NCI-H1092 (cell line): Measurements from ENCODE around the gene IGF1.

Experiments
- DNase-seq: peaks from one replicate; lab custom pipeline; 2025; lab: John Stamatoyannopoulos, UW

Gene IGF1

GRCh38 chr12:102426599-102427542 is 53.5 kb downstream of the IGF1 start:
- DNase-seq, result no peak

- DNase-seq, result no peak
These were observed 55.0 kb downstream of the IGF1 start for GRCh38 chr12:102425109-102426039.

DNA sequence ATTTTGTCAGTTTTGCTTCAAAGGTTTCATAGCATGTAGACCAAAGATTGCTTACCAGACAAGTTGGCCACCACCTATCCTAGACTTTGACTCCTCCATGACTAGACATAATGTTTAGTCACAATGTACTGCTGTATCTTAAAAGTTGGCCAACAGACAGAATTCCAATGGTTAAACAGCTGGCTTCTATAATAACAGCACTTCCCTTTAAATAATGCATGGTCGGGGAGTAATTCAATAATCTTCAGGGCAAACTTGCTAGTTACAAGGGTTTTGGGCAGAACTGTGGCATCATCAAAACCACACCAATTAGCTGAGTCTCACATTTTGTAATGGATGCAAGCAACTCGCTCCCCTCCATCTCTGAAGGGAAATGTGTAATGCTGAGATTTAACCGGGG is 56.9 kb downstream of the IGF1 start:
- DNase-seq, result no peak

DNA sequence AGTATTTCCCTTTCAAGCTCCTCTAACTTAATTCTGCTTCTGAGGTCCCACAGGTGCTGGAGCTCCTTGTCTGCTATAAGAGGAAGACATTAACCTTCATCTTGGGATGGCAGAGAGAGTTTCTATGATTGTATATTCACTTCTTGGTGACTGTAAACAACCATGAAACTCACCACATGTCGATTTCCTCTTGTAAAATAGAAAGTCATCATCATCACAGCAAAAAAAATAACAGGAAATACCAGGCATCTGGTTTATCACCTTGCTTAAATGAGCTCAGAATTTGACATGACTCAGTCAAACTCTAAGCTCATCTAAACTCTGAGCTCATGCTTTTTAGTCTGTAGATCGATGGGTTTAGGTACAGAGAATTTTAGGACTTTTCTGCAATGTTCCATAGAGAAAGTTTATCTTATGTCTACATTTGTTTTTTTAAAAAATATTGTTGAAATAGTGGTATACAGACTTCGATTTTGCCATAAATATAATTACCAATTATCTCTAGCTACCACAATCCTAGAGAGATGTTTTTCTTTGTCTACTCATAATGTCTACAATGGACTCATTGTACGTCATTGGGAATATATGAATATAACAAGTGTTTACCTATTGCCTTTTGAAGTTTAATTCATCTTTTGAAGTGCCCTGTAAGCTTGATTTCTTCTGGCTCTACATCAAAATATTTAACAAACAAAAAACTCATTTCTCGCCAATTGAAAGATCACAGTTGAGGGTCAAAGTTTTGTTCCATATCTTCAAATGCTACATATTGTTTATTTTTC is 58.4 kb downstream of the IGF1 start:
- DNase-seq, result no peak

- DNase-seq, result no peak
These were observed 61.1 kb downstream of the IGF1 start for GRCh38 chr12:102419094-102419764.

- no peak for DNase-seq
These were observed 63.3 kb downstream of the IGF1 start for GRCh38 chr12:102417055-102417454.

DNA sequence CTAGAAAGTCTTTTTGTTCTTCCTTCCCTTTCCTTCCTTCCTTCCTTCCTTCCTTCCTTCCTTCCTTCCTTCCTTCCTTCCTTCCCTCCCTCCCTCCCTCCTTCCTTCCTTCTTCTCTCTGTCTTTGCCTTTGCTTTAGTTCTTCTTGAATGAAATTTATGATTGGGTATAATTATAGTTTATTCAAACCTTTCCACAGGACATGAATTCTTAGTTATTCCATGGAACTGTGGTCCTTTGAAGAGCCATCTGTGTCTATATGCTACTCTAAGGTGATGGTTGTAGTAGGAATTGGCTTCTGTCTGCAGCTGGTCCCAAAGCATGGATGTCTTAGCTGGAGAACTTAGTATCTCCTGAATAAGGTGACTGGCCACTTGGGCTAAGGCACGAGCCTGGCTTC is 64.8 kb downstream of the IGF1 start:
- no peak for DNase-seq

DNA sequence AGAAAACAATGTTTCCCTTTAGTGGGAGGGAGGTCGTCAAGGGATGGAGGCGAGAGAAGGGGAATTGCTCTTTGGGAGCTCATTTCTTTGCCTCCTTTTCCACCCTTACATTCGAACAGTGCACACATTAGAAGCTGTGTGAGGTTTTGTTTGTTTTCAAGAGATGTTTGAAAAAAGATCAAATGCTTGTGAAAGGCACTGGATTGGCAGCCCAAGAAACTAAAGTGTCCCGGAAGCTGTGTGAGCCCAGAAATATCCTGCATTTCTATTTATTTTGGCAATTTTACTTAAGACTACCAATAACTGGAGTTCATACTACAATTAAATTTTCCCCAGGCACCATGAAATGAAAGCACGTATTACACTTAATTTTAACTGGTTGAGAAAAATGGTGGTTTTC is 67.0 kb downstream of the IGF1 start:
- DNase-seq, result no peak

DNA sequence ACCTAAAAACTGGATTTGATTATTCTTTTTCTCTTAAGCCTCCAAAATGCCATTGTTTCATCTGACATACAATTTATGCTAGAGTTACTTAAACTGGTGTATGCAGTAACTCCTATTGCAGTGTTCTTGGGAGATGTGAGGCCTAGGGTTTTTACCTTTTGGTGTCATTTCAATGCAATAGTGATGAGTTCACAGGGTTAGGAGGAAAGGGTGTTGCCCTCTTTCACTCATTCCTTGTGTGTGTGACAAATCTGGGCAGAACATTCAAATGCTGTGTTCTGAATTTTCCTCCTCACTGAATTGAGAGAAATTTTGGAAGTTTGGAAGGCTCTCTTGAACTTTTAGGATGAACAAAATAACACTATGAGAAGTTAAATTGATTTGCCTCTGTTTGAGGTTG is 69.9 kb downstream of the IGF1 start:
- no peak for DNase-seq

GRCh38 chr12:102408487-102409297 is 71.7 kb downstream of the IGF1 start:
- DNase-seq, result no peak

- DNase-seq, result no peak
These were observed 72.4 kb downstream of the IGF1 start for GRCh38 chr12:102407776-102408486.

DNA sequence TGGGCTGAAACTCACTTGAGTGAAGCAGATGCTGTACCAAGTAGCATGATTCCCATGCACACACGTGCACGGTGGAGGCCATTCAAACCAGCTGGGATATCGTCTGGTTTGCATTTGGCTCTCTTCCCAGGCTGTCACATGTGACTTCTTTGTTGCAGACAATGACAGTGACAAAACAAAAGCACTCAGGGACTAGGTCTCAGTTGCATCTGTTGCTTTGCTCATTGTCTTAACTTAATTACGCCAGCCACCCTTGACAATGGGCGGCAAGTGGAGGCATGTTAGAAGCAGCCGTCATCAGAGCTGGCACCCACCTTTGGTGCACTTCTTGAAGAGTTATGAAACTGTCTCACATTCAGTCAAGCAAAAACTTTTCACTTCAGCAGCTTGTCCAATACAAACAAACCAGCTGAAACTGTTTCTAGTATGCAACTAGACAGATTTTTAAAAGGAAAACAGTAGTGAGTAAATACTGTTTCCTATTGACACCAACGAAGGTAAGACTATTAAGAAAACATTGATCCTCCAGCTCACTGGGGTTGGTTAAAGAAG is 74.3 kb downstream of the IGF1 start:
- peak; percentile 4 for DNase-seq

GRCh38 chr12:102401087-102401486 is 79.3 kb downstream of the IGF1 start:
- no peak for DNase-seq

GRCh38 chr12:102399653-102400052 is 80.7 kb downstream of the IGF1 start:
- no peak for DNase-seq

DNA sequence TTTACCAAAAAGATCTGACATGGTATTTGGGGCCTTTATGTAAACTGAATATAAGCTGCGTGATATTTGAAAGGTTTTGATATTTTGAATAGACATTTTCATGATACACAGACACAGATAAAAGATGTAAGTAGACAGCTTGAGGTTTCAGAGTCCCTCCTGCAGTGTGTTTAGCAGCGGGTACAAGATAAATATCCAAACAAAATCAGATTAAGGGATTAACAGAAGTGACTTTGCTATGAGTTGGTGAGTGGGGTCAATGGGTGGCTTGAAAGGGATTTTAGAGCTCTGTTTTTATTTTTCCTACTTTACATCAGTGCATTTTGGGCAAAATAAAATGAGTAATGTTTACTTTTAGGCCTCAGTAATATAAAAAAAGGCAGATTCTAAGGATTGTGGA is 84.1 kb downstream of the IGF1 start:
- no peak for DNase-seq

DNA sequence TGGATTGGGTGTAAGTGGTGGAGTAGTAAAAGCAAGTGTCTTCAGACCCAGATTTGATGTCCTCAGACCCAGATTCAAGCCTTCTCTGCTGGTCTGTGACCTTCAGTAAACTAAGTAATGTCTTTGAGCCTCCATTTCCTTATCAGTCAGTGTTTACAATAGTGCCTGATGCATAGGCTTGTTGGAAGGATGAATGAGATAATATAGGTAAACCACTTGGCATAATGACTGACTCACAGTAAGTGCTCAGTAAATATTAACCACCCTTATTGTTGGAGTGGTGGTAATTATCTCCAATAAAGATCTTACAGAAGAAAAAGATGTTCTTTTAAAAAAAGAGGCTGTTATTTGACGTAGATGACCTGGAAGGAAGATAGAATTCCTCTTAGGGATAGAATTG is 86.2 kb downstream of the IGF1 start:
- DNase-seq, result no peak

- no peak for DNase-seq
These were observed 90.3 kb downstream of the IGF1 start for GRCh38 chr12:102390068-102390467.

- no peak for DNase-seq
These were observed 91.9 kb downstream of the IGF1 start for GRCh38 chr12:102388469-102388868.

- no peak for DNase-seq
These were observed 95.0 kb downstream of the IGF1 start for GRCh38 chr12:102385343-102385742.
